SK-N-SH (cell line): ENCODE results near the gene RNF212. TPM values are rescaled to one million over a fixed set of nuclear protein-coding genes. Genes with fewer than 3 reads are reported as not detected.

ENCODE experiments used
- CTCF ChIA-PET: fragments of 300-600, 350-600 bp; formaldehyde crosslinking; extraction: SDS; loops from one replicate; lab custom pipeline; 2021; lab: Yijun Ruan, JAX
- POLR2A ChIA-PET: fragments of 350-600 bp; sonication (Branson Sonifier 250); formaldehyde crosslinking; extraction: SDS; loops from one replicate; lab custom pipeline; 2020; ENCODE audit warnings: antibody characterized with exemption, inconsistent platforms; lab: Yijun Ruan, JAX
- DNase-seq: peaks from one replicate; pipeline ENCODE4 v3.0.0; 2012
- H2AFZ ChIP-seq: fragments of 200-600 bp; sonication (generic); 2 replicates; pipeline ENCODE4 v1.8.1; 2016; ENCODE audit warnings: antibody characterized with exemption, mild to moderate bottlenecking, low read depth
- H3F3A ChIP-seq: fragments of 200-600 bp; sonication (generic); replicated peaks from 2 replicates; pipeline ENCODE3; 2016; ENCODE audit warnings: antibody characterized with exemption, mild to moderate bottlenecking; ENCODE audit not compliant: insufficient read depth
- H3K27ac ChIP-seq, 2 experiments: fragments of 200-500 bp in 1 of 2; fragments of 200-600 bp in 1 of 2; sonication (Bioruptor generic) in 1 of 2; sonication (generic), shearing (Covaris generic) in 1 of 2; 2 replicates each; pipeline versions ENCODE4 v1.5.1 to v1.6.1; 2014 to 2016; ENCODE audit warnings: low read depth in 2 of 2, inconsistent platforms in 1 of 2, low read length in 1 of 2, mild to moderate bottlenecking in 1 of 2, mixed read lengths in 1 of 2
- H3K27me3 ChIP-seq: fragments of 200-600 bp; sonication (generic), shearing (Covaris generic); 2 replicates; pipeline ENCODE4 v1.6.1; 2016; ENCODE audit warnings: mixed run types; ENCODE audit not compliant: insufficient read depth
- H3K36me3 ChIP-seq, 2 experiments: fragments of 200-500 bp in 1 of 2; fragments of 200-600 bp in 1 of 2; sonication (Bioruptor generic) in 1 of 2; sonication (generic) in 1 of 2; replicated peaks in 1 of 2; 2 replicates each; pipeline versions ENCODE3 to v1.5.1; 2014 to 2016; ENCODE audit warnings: low read length in 1 of 2, mild to moderate bottlenecking in 1 of 2; ENCODE audit not compliant: insufficient read depth in 2 of 2, control insufficient read depth in 1 of 2
- H3K4me1 ChIP-seq, 2 experiments: fragments of 200-500 bp in 1 of 2; fragments of 200-600 bp in 1 of 2; sonication (Bioruptor generic) in 1 of 2; sonication (generic), shearing (Covaris generic) in 1 of 2; 2 replicates each; pipeline versions ENCODE4 v1.5.1 to v1.6.1; 2014 to 2016; ENCODE audit warnings: low read depth in 1 of 2, low read length in 1 of 2, mixed run types in 1 of 2; ENCODE audit not compliant: insufficient read depth in 2 of 2, control insufficient read depth in 1 of 2
- H3K4me2 ChIP-seq: fragments of 200-600 bp; sonication (generic), shearing (Covaris generic); 2 replicates; pipeline ENCODE4 v1.6.1; 2017; ENCODE audit warnings: mixed run types
- H3K4me3 ChIP-seq, 2 experiments: fragments of 200-500 bp in 1 of 2; fragments of 200-600 bp in 1 of 2; sonication (Bioruptor generic) in 1 of 2; sonication (generic), shearing (Covaris generic) in 1 of 2; 2 replicates each; pipeline versions ENCODE4 v1.5.1 to v1.8.1; 2014 to 2016; ENCODE audit warnings: low read depth in 2 of 2, inconsistent platforms in 1 of 2, low read length in 1 of 2, mild to moderate bottlenecking in 1 of 2, mixed read lengths in 1 of 2, moderate library complexity in 1 of 2
- H3K79me2 ChIP-seq: fragments of 200-600 bp; sonication (generic); 2 replicates; pipeline ENCODE4 v1.8.1; 2017; ENCODE audit warnings: mild to moderate bottlenecking; ENCODE audit not compliant: insufficient read depth
- H3K9ac ChIP-seq: fragments of 200-600 bp; sonication (generic); 2 replicates; pipeline ENCODE4 v1.6.1; 2017; ENCODE audit warnings: mixed run types
- H3K9me2 ChIP-seq: fragments of 200-600 bp; sonication (generic); 2 replicates; pipeline ENCODE4 v1.6.1; 2017; ENCODE audit warnings: mixed run types
- H3K9me3 ChIP-seq: fragments of 200-600 bp; sonication (generic); 2 replicates; pipeline ENCODE4 v1.6.1; 2017; ENCODE audit warnings: mixed run types, mild to moderate bottlenecking, moderate library complexity
- H4K20me1 ChIP-seq: fragments of 200-600 bp; sonication (generic); 2 replicates; pipeline ENCODE4 v1.6.1; 2017; ENCODE audit warnings: mild to moderate bottlenecking, mixed run types; ENCODE audit not compliant: insufficient read depth
- ELF1 ChIP-seq: IDR thresholded peaks from 2 replicates; pipeline ENCODE4 v1.4.0; 2012
- EP300 ChIP-seq, 2 experiments: IDR thresholded peaks; 2 replicates each; pipeline versions ENCODE4 v1.4.0 to v1.6.1; 2012; ENCODE audit warnings: borderline replicate concordance in 1 of 2, low read depth in 1 of 2, low read length in 1 of 2
- EZH2phosphoT487 ChIP-seq: fragments of 200-600 bp; sonication (generic); IDR thresholded peaks from 2 replicates; pipeline ENCODE4 v1.6.1; 2017; ENCODE audit warnings: low read depth, mixed run types, mild to moderate bottlenecking, antibody characterized with exemption, moderate library complexity, borderline replicate concordance
- FOXJ3 ChIP-seq: sonication (generic); formaldehyde crosslinking; IDR thresholded peaks from 2 replicates; pipeline ENCODE4 v1.5.1; 2020; ENCODE audit warnings: mild to moderate bottlenecking, missing genetic modification reagents
- NRF1 ChIP-seq: IDR thresholded peaks from 2 replicates; pipeline ENCODE4 v1.6.1; 2012; ENCODE audit warnings: low read depth, mild to moderate bottlenecking, low read length
- RFX5 ChIP-seq: IDR thresholded peaks from 2 replicates; pipeline ENCODE4 v1.6.1; 2012; ENCODE audit warnings: mild to moderate bottlenecking, improper control_type of control experiment, low read length
- RXRA ChIP-seq: IDR thresholded peaks from 2 replicates; pipeline ENCODE4 v1.4.0; 2012; ENCODE audit warnings: low read depth, mild to moderate bottlenecking, borderline replicate concordance
- SIN3A ChIP-seq: IDR thresholded peaks from 2 replicates; pipeline ENCODE4 v1.6.1; 2012; ENCODE audit warnings: low read depth, mild to moderate bottlenecking, low read length, moderate library complexity, borderline replicate concordance
- SMC3 ChIP-seq: IDR thresholded peaks from 2 replicates; pipeline ENCODE4 v1.6.1; 2012; ENCODE audit warnings: low read depth, low read length, improper control_type of control experiment
- TAF1 ChIP-seq: IDR thresholded peaks from 2 replicates; pipeline ENCODE4 v1.6.1; 2012; ENCODE audit warnings: low read depth, mild to moderate bottlenecking, low read length, moderate library complexity, borderline replicate concordance
- YY1 ChIP-seq: IDR thresholded peaks from 2 replicates; pipeline ENCODE4 v1.4.0; 2012; ENCODE audit warnings: low read depth, mild to moderate bottlenecking
- WGBS: methylation state at CpG from one replicate; pipeline ENCODE4 v1.1.6; 2017; ENCODE audit warnings: low lambda C conversion rate; 5-methylcytosine and 5-hydroxymethylcytosine counted together
- polyA plus RNA-seq, 3 experiments: library from polyadenylated mRNA; depleted of rRNA; stranded (reverse); fragments of >200 nt; gene quantifications; 2 replicates each; pipeline ENCODE4 v1.2.3, GENCODE V29; 2012
- TF ChIP-seq, protein P1 (sequence below): IDR thresholded peaks from 2 replicates; pipeline ENCODE4 v1.4.0; 2012; ENCODE audit warnings: low read depth, borderline replicate concordance
- TF ChIP-seq, protein P2 (sequence below): IDR thresholded peaks from 2 replicates; pipeline ENCODE4 v1.4.0; 2012; ENCODE audit warnings: low read depth, borderline replicate concordance

Gene RNF212
- polyA plus RNA-seq, 1 of the 3 experiments (the other 2 are of a cell fraction), result 7.0 TPM

DNA sequence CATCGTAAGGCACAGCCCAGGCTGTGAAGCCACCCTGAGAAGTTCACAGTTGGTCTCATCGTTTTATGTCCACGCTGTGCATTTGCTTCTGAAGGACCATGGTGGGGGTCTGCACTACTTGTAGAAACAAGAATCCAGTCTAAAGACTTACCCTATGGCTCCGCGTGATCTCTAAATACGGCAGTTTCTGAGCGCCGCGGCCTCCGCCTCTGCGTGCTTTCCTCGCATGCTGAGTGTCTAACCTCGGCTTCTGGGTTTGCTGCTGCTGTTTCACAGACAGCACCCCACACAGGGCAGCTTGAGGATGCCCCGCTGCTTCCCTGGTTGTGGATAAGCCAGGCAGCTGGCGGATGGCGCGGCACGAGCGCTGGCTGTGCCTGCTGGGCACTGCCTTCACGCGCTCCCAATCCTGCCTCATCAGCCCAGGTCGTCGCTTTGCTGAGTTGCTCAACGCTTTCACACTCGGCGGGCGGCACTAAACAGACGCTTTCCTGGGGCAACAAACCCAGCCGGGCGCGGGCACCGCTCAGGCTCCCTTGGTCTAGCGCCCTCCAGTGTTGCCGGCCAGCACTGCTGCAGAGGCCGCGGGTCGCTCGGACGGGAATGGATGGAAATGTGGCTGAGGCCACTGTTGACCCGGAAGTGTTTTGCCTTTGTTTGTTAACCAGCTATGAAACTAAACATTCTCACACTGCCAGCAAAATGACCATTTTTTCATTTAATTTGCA is 62.7 kb downstream of the RNF212 start:
- H3K4me2 ChIP-seq, result no peak overlapping the region
- H3K79me2 ChIP-seq, result no peaks in the 10 kb centered on the region
- peaks cover 13% of the 10 kb centered on the region for H3F3A ChIP-seq
- H3K27me3 ChIP-seq, result peaks cover 56% of the 10 kb centered on the region
- H3K36me3 ChIP-seq, result no peaks in the 10 kb centered on the region
- no peaks in the 10 kb centered on the region for H3K9me2 ChIP-seq
- H3K27ac ChIP-seq, result no peak overlapping the region
- H2AFZ ChIP-seq, result no peak overlapping the region
- 78% methylated on average over 32 of the region's 40 CpGs for WGBS
- no peak overlapping the region for H3K4me3 ChIP-seq
- no peak for TF ChIP-seq ELF1
- no peak for TF ChIP-seq EP300 (IDR thresholded peaks at IDR 0.05; ENCODE audit: borderline replicate concordance in 1 of 2, low read depth in 1 of 2, low read length in 1 of 2)
- TF ChIP-seq FOXJ3 (CRISPR knock-in tag), result no peak
- TF ChIP-seq, protein P1, sequence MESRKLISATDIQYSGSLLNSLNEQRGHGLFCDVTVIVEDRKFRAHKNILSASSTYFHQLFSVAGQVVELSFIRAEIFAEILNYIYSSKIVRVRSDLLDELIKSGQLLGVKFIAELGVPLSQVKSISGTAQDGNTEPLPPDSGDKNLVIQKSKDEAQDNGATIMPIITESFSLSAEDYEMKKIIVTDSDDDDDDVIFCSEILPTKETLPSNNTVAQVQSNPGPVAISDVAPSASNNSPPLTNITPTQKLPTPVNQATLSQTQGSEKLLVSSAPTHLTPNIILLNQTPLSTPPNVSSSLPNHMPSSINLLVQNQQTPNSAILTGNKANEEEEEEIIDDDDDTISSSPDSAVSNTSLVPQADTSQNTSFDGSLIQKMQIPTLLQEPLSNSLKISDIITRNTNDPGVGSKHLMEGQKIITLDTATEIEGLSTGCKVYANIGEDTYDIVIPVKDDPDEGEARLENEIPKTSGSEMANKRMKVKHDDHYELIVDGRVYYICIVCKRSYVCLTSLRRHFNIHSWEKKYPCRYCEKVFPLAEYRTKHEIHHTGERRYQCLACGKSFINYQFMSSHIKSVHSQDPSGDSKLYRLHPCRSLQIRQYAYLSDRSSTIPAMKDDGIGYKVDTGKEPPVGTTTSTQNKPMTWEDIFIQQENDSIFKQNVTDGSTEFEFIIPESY, result no peak
- no peak for TF ChIP-seq SIN3A
- TF ChIP-seq, protein P2, sequence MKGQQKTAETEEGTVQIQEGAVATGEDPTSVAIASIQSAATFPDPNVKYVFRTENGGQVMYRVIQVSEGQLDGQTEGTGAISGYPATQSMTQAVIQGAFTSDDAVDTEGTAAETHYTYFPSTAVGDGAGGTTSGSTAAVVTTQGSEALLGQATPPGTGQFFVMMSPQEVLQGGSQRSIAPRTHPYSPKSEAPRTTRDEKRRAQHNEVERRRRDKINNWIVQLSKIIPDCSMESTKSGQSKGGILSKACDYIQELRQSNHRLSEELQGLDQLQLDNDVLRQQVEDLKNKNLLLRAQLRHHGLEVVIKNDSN, result no peak
- TF ChIP-seq SMC3, result no peak
- no peak for TF ChIP-seq RFX5
- TF ChIP-seq RXRA, result no peak
- TF ChIP-seq EZH2phosphoT487, result no peak
- TF ChIP-seq TAF1, result no peak
- no peak for TF ChIP-seq YY1
- TF ChIP-seq, all 33 proteins: peak for 0
- CTCF ChIA-PET, result interaction anchor here (1.0 kb wide), 2 partner anchors 13 to 17 kb away, joined by 3 read pairs; no protein-coding TSS in a partner anchor
- peak; percentile 44 for DNase-seq
- Histone ChIP-seq H3K9me3 (no peaks in the 10 kb centered on the region), H4K20me1 (no peaks in the 10 kb centered on the region), H3K4me1 (peaks cover 0 to 6% of the 10 kb centered on the region in 2 experiments; a peak in 2 of 4 replicates), H3K9ac (no peak overlapping the region)
- POLR2A ChIA-PET, result no interaction called here

DNA sequence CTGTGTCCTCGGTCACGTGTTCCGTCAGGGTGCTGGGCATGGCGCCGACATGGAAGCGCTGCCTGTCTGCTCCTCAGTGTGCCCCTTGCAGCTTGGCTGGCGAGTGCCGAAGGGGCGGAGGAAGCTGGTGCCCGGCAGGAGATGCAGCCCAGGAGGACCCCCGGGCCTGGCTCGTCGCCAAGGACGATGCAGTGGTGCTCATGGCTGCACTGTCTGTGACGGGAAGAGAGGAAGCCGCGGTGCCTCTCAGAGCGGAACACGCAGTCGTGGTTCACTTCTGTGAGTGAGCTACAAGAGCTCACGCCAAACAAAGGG is 63.8 kb downstream of the RNF212 start:
- Histone ChIP-seq H3F3A (peaks cover 17% of the 10 kb centered on the region), H3K36me3 (no peaks in the 10 kb centered on the region), H3K9me3 (no peaks in the 10 kb centered on the region), H3K27me3 (peaks cover 55% of the 10 kb centered on the region), H3K9ac (no peak overlapping the region), H3K4me3 (no peak overlapping the region), H3K27ac (no peak overlapping the region), H3K79me2 (no peaks in the 10 kb centered on the region), H3K4me1 (peaks cover 0 to 14% of the 10 kb centered on the region in 2 experiments; a peak in 2 of 4 replicates), H4K20me1 (no peaks in the 10 kb centered on the region), H3K9me2 (no peaks in the 10 kb centered on the region), H3K4me2 (no peak overlapping the region), H2AFZ (no peak overlapping the region)
- DNase-seq, result peak; percentile 51
- ChIA-PET CTCF (no interaction called here), POLR2A (no interaction called here)
- TF ChIP-seq, protein P2, result peak; percentile 46; the same call in 1 of the 2 replicates
- no peak for TF ChIP-seq NRF1
- 15% methylated on average over 14 of the region's 21 CpGs for WGBS
